IMR-90 (cell line): ENCODE results near the gene SHROOM3. TPM values are rescaled to one million over a fixed set of nuclear protein-coding genes. Genes with fewer than 3 reads are reported as not detected.

Source experiments
- ATAC-seq: fragments of 200-7000 bp; cut with Tn5 transposase; 2 replicates; pipeline ENCODE4 v1.9.1; 2020; ENCODE audit warnings: low read depth, mild to moderate bottlenecking, moderate library complexity
- BruUV-seq: library from RNA; stranded (reverse); fragments of 400-500 nt; replicated peaks from 2 replicates; lab custom pipeline; 2021; lab: Mats Ljungman, UMichigan
- CTCF ChIA-PET: fragments of 300-600 bp; formaldehyde crosslinking; extraction: SDS; loops from one replicate; lab custom pipeline; 2021; ENCODE audit warnings: antibody characterized with exemption; lab: Yijun Ruan, JAX
- POLR2A ChIA-PET: fragments of 300-600 bp; sonication (Branson Sonifier 250); formaldehyde crosslinking; loops from one replicate; lab custom pipeline; 2022; ENCODE audit warnings: antibody characterized with exemption; ENCODE audit not compliant: unreplicated experiment; lab: Charles Lee
- DNase-seq: peaks from one replicate; pipeline ENCODE4 v3.0.0; 2013
- H2AFZ ChIP-seq: replicated peaks from 2 replicates; pipeline ENCODE3; 2013; ENCODE audit warnings: low read length, mild to moderate bottlenecking; ENCODE audit not compliant: poor library complexity
- H2AK5ac ChIP-seq: 2 replicates; pipeline ENCODE4 v1.6.1; 2013; ENCODE audit warnings: low read depth, low read length, inconsistent platforms
- H2AK9ac ChIP-seq: replicated peaks from 2 replicates; pipeline ENCODE3; 2013; ENCODE audit warnings: mild to moderate bottlenecking, low read depth, low read length, moderate library complexity; ENCODE audit not compliant: poor library complexity
- H2BK120ac ChIP-seq: 2 replicates; pipeline ENCODE4 v1.6.1; 2013; ENCODE audit warnings: low read depth, low read length, inconsistent platforms
- H2BK15ac ChIP-seq: 3 replicates; pipeline ENCODE4 v1.6.1; 2013; ENCODE audit warnings: low read depth, low read length, inconsistent platforms
- H2BK20ac ChIP-seq: 2 replicates; pipeline ENCODE4 v1.6.1; 2013; ENCODE audit warnings: low read depth, mild to moderate bottlenecking, inconsistent platforms, low read length, moderate library complexity
- H2BK5ac ChIP-seq: 2 replicates; pipeline ENCODE4 v1.6.1; 2013; ENCODE audit warnings: mild to moderate bottlenecking, low read depth, low read length, inconsistent platforms; ENCODE audit not compliant: poor library complexity, severe bottlenecking
- H3K14ac ChIP-seq: replicated peaks from 2 replicates; pipeline ENCODE4 v1.6.1; 2013; ENCODE audit warnings: low read depth, low read length, inconsistent platforms
- H3K18ac ChIP-seq: 2 replicates; pipeline ENCODE4 v1.6.1; 2013; ENCODE audit warnings: low read depth, low read length, control low read depth
- H3K23ac ChIP-seq: 2 replicates; pipeline ENCODE4 v1.6.1; 2013; ENCODE audit warnings: low read depth, low read length, inconsistent platforms
- H3K27ac ChIP-seq: 2 replicates; pipeline ENCODE4 v1.5.1; 2013; ENCODE audit warnings: mild to moderate bottlenecking, control low read depth, low read length; ENCODE audit not compliant: insufficient read depth
- H3K27me3 ChIP-seq: 2 replicates; pipeline ENCODE4 v1.6.1; 2013; ENCODE audit warnings: low read length; ENCODE audit not compliant: control insufficient read depth, insufficient read depth
- H3K36me3 ChIP-seq: 2 replicates; pipeline ENCODE4 v1.6.1; 2013; ENCODE audit warnings: low read length, mixed read lengths; ENCODE audit not compliant: control insufficient read depth, insufficient read depth
- H3K4ac ChIP-seq: 2 replicates; pipeline ENCODE4 v1.6.1; 2013; ENCODE audit warnings: low read depth, low read length, inconsistent platforms
- H3K4me1 ChIP-seq: 2 replicates; pipeline ENCODE4 v1.6.1; 2013; ENCODE audit warnings: low read length, mixed read lengths; ENCODE audit not compliant: control insufficient read depth, insufficient read depth
- H3K4me2 ChIP-seq: 2 replicates; pipeline ENCODE4 v1.6.1; 2013; ENCODE audit warnings: low read depth, mild to moderate bottlenecking, control low read depth, low read length, moderate library complexity
- H3K4me3 ChIP-seq: 2 replicates; pipeline ENCODE4 v1.5.1; 2013; ENCODE audit warnings: low read depth, mild to moderate bottlenecking, control low read depth, low read length, moderate library complexity; ENCODE audit not compliant: insufficient read depth
- H3K56ac ChIP-seq: 2 replicates; pipeline ENCODE4 v1.6.1; 2013; ENCODE audit warnings: low read length, inconsistent platforms; ENCODE audit not compliant: insufficient read depth; ENCODE audit errors: extremely low read depth
- H3K79me1 ChIP-seq, 2 experiments: 2 replicates each; pipeline ENCODE4 v1.6.1; 2013; ENCODE audit warnings: low read length in 2 of 2, inconsistent platforms in 1 of 2, low read depth in 1 of 2
- H3K9ac ChIP-seq: 2 replicates; pipeline ENCODE4 v1.6.1; 2013; ENCODE audit warnings: low read depth, low read length, control low read depth
- H3K9me1 ChIP-seq: 2 replicates; pipeline ENCODE4 v1.6.1; 2013; ENCODE audit warnings: low read length, inconsistent platforms; ENCODE audit not compliant: insufficient read depth
- H3K9me3 ChIP-seq: 2 replicates; pipeline ENCODE4 v1.6.1; 2013; ENCODE audit warnings: low read length; ENCODE audit not compliant: control insufficient read depth, insufficient read depth
- H4K20me1 ChIP-seq: 2 replicates; pipeline ENCODE4 v1.6.1; 2013; ENCODE audit warnings: low read length, inconsistent platforms; ENCODE audit not compliant: insufficient read depth
- H4K5ac ChIP-seq: 2 replicates; pipeline ENCODE4 v1.6.1; 2013; ENCODE audit warnings: mild to moderate bottlenecking, low read depth, low read length, control low read depth
- H4K8ac ChIP-seq, 2 experiments: 2 replicates each; pipeline ENCODE4 v1.6.1; 2013; ENCODE audit warnings: low read depth in 2 of 2, low read length in 2 of 2, control low read depth in 1 of 2, inconsistent platforms in 1 of 2
- H4K91ac ChIP-seq: 2 replicates; pipeline ENCODE4 v1.6.1; 2013; ENCODE audit warnings: low read depth, low read length, inconsistent platforms; ENCODE audit not compliant: insufficient read depth
- BHLHE40 ChIP-seq: fragments of 150-350 bp; IDR thresholded peaks from 2 replicates; pipeline ENCODE4 v1.6.1; 2016; ENCODE audit warnings: mild to moderate bottlenecking, low read depth, low read length
- CEBPB ChIP-seq: IDR thresholded peaks from 2 replicates; pipeline ENCODE4 v1.6.1; 2012; ENCODE audit warnings: low read depth, low read length, improper control_type of control experiment
- CHD1 ChIP-seq: IDR thresholded peaks from 2 replicates; pipeline ENCODE4 v1.6.1; 2012; ENCODE audit warnings: low read depth, low read length, improper control_type of control experiment
- CTCF ChIP-seq: conservative IDR thresholded peaks from 2 replicates; pipeline ENCODE4 v1.5.1; 2012; ENCODE audit warnings: mild to moderate bottlenecking, low read depth, low read length, improper control_type of control experiment
- MAFK ChIP-seq: IDR thresholded peaks from 2 replicates; pipeline ENCODE4 v1.6.1; 2012; ENCODE audit warnings: low read depth, low read length, improper control_type of control experiment
- MAZ ChIP-seq: IDR thresholded peaks from 2 replicates; pipeline ENCODE4 v1.6.1; 2012; ENCODE audit warnings: low read depth, mild to moderate bottlenecking, low read length, improper control_type of control experiment, moderate library complexity, borderline replicate concordance
- MXI1 ChIP-seq: IDR thresholded peaks from 2 replicates; pipeline ENCODE4 v1.6.1; 2012; ENCODE audit warnings: low read depth, mild to moderate bottlenecking, low read length, moderate library complexity, borderline replicate concordance
- NFE2L2 ChIP-seq: fragments of 150-350 bp; IDR thresholded peaks from 2 replicates; pipeline ENCODE4 v1.6.1; 2016; ENCODE audit warnings: low read depth, mild to moderate bottlenecking, low read length
- POLR2A ChIP-seq: IDR thresholded peaks from 2 replicates; pipeline ENCODE4 v1.6.1; 2012; ENCODE audit warnings: mild to moderate bottlenecking, low read depth, low read length
- RAD21 ChIP-seq: IDR thresholded peaks from 2 replicates; pipeline ENCODE4 v1.6.1; 2012; ENCODE audit warnings: low read length, improper control_type of control experiment
- RCOR1 ChIP-seq: IDR thresholded peaks from 2 replicates; pipeline ENCODE4 v1.6.1; 2012; ENCODE audit warnings: mild to moderate bottlenecking, low read length, improper control_type of control experiment; ENCODE audit not compliant: insufficient replicate concordance
- SMC3 ChIP-seq: fragments of 150-350 bp; IDR thresholded peaks from 2 replicates; pipeline ENCODE4 v1.6.1; 2016; ENCODE audit warnings: low read depth, mild to moderate bottlenecking, antibody characterized with exemption, low read length, moderate library complexity
- WGBS, 2 experiments: methylation state at CpG; one replicate each; pipeline versions ENCODE4 v1.1.5 to v1.1.7; 2013; ENCODE audit warnings: missing lambda C conversion rate in 2 of 2; ENCODE audit not compliant: insufficient read length in 1 of 2; ENCODE audit errors: extremely low coverage in 2 of 2; 5-methylcytosine and 5-hydroxymethylcytosine counted together
- dilution Hi-C: fragments of 300-500 bp; cut with HindIII; formaldehyde crosslinking; loops from one replicate; pipeline ENCODE4 v1.14.3; 2018; ENCODE audit warnings: low sequenced_read_pairs; ENCODE audit not compliant: unreplicated experiment
- in situ Hi-C: fragments of 300-500 bp; cut with MboI; formaldehyde crosslinking; loops from 3 replicates; pipeline ENCODE4 v1.14.3; 2019; ENCODE audit warnings: low sequenced_read_pairs, inconsistent platforms, mixed read lengths
- intact Hi-C: fragments of 100-400 bp; cut with micrococcal nuclease; formaldehyde crosslinking; loops from 2 replicates; pipeline ENCODE4 v1.10.0; 2022
- polyA plus RNA-seq, 3 experiments: library from polyadenylated mRNA; depleted of rRNA; stranded (reverse); fragments of >200 nt; gene quantifications; 2 replicates each; pipeline ENCODE4 v1.2.3, GENCODE V29; 2012; ENCODE audit warnings: low replicate concordance in 1 of 3
- total RNA-seq: library from RNA; depleted of rRNA; stranded (reverse); fragments of >200 nt; gene quantifications from 2 replicates; pipeline ENCODE4 v1.2.3, GENCODE V29; 2012
- TF ChIP-seq, protein P1 (sequence below): fragments of 150-350 bp; IDR thresholded peaks from 2 replicates; pipeline ENCODE4 v1.6.1; 2017; ENCODE audit warnings: mild to moderate bottlenecking, antibody characterized with exemption, low read length, low read depth
- TF ChIP-seq, protein P2 (sequence below): fragments of 150-350 bp; IDR thresholded peaks from 2 replicates; pipeline ENCODE4 v1.6.1; 2016; ENCODE audit warnings: low read depth, mild to moderate bottlenecking, low read length, moderate library complexity, borderline replicate concordance

SHROOM3 gene
- total and polyA plus RNA-seq, 2 of the 4 experiments (the other 2 are of a cell fraction) = 10.8 to 19.5 TPM

- H3K18ac ChIP-seq = peak overlapping the region; percentile 92
- H3K9ac ChIP-seq = peak overlapping the region; percentile 63
- intact Hi-C loops (no loop called here), in situ Hi-C loops (no loop called here), dilution Hi-C loops (no loop called here)
- H3K4me1 ChIP-seq = peaks cover 15% of the 10 kb centered on the region
- H2BK120ac ChIP-seq = peak overlapping the region; percentile 99
- 6% methylated on average over 6 of the region's 11 CpGs; no CpG with 5 or more reads in 1 of the 2 experiments for WGBS, 2 experiments
- H2BK15ac ChIP-seq = peak overlapping the region; percentile 96; the same call in 2 of the 3 replicates
- H2BK20ac ChIP-seq = peak overlapping the region; percentile 93
- H3K9me1 ChIP-seq = peaks cover 21% of the 10 kb centered on the region
- peak overlapping the region; percentile 81 for H3K56ac ChIP-seq
- no peaks in the 10 kb centered on the region for H4K20me1 ChIP-seq
- H3K79me1 ChIP-seq = peaks cover 0 to 22% of the 10 kb centered on the region in 2 experiments; a peak in 2 of 4 replicates
- peak overlapping the region; percentile 88 for H2AFZ ChIP-seq
- peak overlapping the region; percentile 91 to 97 for H4K8ac ChIP-seq
- ATAC-seq (peak; percentile 61), DNase-seq (peak; percentile 92)
- H2BK5ac ChIP-seq = peak overlapping the region; percentile 93
- ChIA-PET CTCF (interaction anchor here (1.1 kb wide), 1 partner anchor 16 kb away, joined by 3 read pairs; no protein-coding TSS in a partner anchor), POLR2A (no interaction called here)
- peak overlapping the region; percentile 98 for H3K23ac ChIP-seq
- peak overlapping the region; percentile 94 for H4K91ac ChIP-seq
- peak overlapping the region; percentile 98 for H3K4ac ChIP-seq
- H3K4me2 ChIP-seq = peak overlapping the region; percentile 81
- H3K36me3 ChIP-seq = no peaks in the 10 kb centered on the region
- H2AK9ac ChIP-seq = peak overlapping the region; percentile 84
- H3K27ac ChIP-seq = peak overlapping the region; percentile 97
- BruUV-seq = no TSS peak
- peak overlapping the region; percentile 94 for H2AK5ac ChIP-seq
- peak overlapping the region; percentile 91 for H4K5ac ChIP-seq
- H3K4me3 ChIP-seq = 0 out of 2 replicates have a peak overlapping the region, but pooled peaks have one; percentile 1
- peak overlapping the region; percentile 98 for H3K14ac ChIP-seq
- no peaks in the 10 kb centered on the region for H3K27me3 ChIP-seq
- no peaks in the 10 kb centered on the region for H3K9me3 ChIP-seq
- no peak for TF ChIP-seq SMC3
- TF ChIP-seq NFE2L2 = no peak
- no peak for TF ChIP-seq MXI1
- TF ChIP-seq CHD1 = 0 out of 2 replicates have a peak, but pooled peaks have one; percentile 23
- TF ChIP-seq CTCF = no peak
- peak; percentile 32; the same call in 1 of the 2 replicates for TF ChIP-seq POLR2A
- no peak for TF ChIP-seq RAD21
- TF ChIP-seq RCOR1 = no peak
- no peak for TF ChIP-seq CEBPB
- 0 out of 2 replicates have a peak, but pooled peaks have one; percentile 26 for TF ChIP-seq BHLHE40
- TF ChIP-seq, protein P1, sequence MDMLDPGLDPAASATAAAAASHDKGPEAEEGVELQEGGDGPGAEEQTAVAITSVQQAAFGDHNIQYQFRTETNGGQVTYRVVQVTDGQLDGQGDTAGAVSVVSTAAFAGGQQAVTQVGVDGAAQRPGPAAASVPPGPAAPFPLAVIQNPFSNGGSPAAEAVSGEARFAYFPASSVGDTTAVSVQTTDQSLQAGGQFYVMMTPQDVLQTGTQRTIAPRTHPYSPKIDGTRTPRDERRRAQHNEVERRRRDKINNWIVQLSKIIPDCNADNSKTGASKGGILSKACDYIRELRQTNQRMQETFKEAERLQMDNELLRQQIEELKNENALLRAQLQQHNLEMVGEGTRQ = no peak
- TF ChIP-seq, protein P2, sequence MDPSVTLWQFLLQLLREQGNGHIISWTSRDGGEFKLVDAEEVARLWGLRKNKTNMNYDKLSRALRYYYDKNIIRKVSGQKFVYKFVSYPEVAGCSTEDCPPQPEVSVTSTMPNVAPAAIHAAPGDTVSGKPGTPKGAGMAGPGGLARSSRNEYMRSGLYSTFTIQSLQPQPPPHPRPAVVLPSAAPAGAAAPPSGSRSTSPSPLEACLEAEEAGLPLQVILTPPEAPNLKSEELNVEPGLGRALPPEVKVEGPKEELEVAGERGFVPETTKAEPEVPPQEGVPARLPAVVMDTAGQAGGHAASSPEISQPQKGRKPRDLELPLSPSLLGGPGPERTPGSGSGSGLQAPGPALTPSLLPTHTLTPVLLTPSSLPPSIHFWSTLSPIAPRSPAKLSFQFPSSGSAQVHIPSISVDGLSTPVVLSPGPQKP = no peak
- TF ChIP-seq MAZ = no peak
- TF ChIP-seq MAFK = no peak
Measured at GRCh38 chr4:76830964-76831703, 396.1 kb downstream of the SHROOM3 start.
